Breast epithelium (tissue), 3 donors: ENCODE measurements around the gene NMRK1.

ENCODE experiments used
- POLR2A ChIP-seq: fragments of 450-650 bp; IDR thresholded peaks from one replicate; pipeline ENCODE4 v1.6.1; 2016; ENCODE audit warnings: antibody characterized with exemption, mild to moderate bottlenecking, moderate library complexity
- POLR2AphosphoS5 ChIP-seq, 3 donors: sonication (generic); formaldehyde crosslinking; IDR thresholded peaks; one replicate each; pipeline ENCODE4 v1.6.1; 2017; ENCODE audit warnings: antibody characterized with exemption in 3 of 3
- TF ChIP-seq, protein P1 (sequence below), 3 donors: fragments of 450-650 bp; IDR thresholded peaks; one replicate each; pipeline ENCODE4 v1.5.1; 2016 to 2017; ENCODE audit warnings: antibody characterized with exemption in 3 of 3, mild to moderate bottlenecking in 3 of 3, moderate library complexity in 3 of 3

DNA sequence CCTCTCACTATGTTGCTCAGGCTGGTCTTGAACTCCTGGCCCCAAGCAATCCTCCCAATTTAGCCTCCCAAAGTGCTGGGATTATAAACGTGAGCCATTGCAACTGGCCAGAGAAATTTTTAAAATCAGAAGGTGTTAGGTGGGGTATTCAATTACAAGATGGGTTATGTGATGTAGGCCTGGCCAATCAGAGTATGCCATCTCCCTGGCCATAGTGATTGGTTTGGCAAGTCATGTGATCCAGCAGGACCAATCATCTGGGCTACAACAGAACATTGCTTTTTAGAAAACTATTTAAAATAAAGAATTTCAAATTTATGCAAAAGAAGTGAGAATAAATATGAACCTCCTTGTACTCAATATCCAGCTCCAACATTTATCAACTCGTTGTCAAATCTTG lies 22.4 kb downstream of the NMRK1 start:
- TF ChIP-seq, protein P1, sequence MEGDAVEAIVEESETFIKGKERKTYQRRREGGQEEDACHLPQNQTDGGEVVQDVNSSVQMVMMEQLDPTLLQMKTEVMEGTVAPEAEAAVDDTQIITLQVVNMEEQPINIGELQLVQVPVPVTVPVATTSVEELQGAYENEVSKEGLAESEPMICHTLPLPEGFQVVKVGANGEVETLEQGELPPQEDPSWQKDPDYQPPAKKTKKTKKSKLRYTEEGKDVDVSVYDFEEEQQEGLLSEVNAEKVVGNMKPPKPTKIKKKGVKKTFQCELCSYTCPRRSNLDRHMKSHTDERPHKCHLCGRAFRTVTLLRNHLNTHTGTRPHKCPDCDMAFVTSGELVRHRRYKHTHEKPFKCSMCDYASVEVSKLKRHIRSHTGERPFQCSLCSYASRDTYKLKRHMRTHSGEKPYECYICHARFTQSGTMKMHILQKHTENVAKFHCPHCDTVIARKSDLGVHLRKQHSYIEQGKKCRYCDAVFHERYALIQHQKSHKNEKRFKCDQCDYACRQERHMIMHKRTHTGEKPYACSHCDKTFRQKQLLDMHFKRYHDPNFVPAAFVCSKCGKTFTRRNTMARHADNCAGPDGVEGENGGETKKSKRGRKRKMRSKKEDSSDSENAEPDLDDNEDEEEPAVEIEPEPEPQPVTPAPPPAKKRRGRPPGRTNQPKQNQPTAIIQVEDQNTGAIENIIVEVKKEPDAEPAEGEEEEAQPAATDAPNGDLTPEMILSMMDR (IDR thresholded peaks at IDR 0.05) = no peak
- TF ChIP-seq POLR2AphosphoS5 (IDR thresholded peaks at IDR 0.05) (no peak), POLR2A (no peak)
